GM21737 (cell line): ENCODE results near the gene ARHGAP9.
"Not testable (repeated sequence)": the region's sequence is repeated elsewhere in the genome, so short reads cannot be mapped to it uniquely, and the experiment has no call there.

Experiments
- ATAC-seq: cut with Tn5 transposase; IDR thresholded peaks from one replicate; pipeline ENCODE4 v1.9.1; 2021; ENCODE audit warnings: mild to moderate bottlenecking, moderate library complexity; ENCODE audit not compliant: unreplicated experiment

Gene ARHGAP9

GRCh38 chr12:57459750-57460467, 19.8 kb downstream of the ARHGAP9 start, which contains the start of gene GLI1:
Gene GLI1 (plus strand): TSS chr12:57459785. CDS start chr12:57463692, 3,907 bp downstream.
- no peak for ATAC-seq

- peak; percentile 42 for ATAC-seq
Measured at GRCh38 chr12:57459055-57459749, 20.5 kb downstream of the ARHGAP9 start.

GRCh38 chr12:57458665-57459054, 21.0 kb downstream of the ARHGAP9 start:
- ATAC-seq = no peak

- ATAC-seq = no peak
Measured at GRCh38 chr12:57456737-57457490, 22.8 kb downstream of the ARHGAP9 start.

GRCh38 chr12:57456145-57456700, 23.4 kb downstream of the ARHGAP9 start:
- ATAC-seq = no peak

GRCh38 chr12:57455374-57456144, 24.1 kb downstream of the ARHGAP9 start:
- ATAC-seq = no peak

- no peak for ATAC-seq
Measured at GRCh38 chr12:57454566-57455373, 24.9 kb downstream of the ARHGAP9 start, which contains the start of gene INHBE. Gene INHBE (plus strand): TSS chr12:57455307. CDS start chr12:57455537, 230 bp downstream.

- ATAC-seq = no peak
Measured at GRCh38 chr12:57454213-57454565, 25.5 kb downstream of the ARHGAP9 start.

GRCh38 chr12:57452937-57453509, 26.6 kb downstream of the ARHGAP9 start:
- no peak for ATAC-seq

GRCh38 chr12:57452181-57452936, 27.3 kb downstream of the ARHGAP9 start:
- no peak for ATAC-seq

- ATAC-seq = no peak
Measured at GRCh38 chr12:57451233-57451778, 28.4 kb downstream of the ARHGAP9 start.

- ATAC-seq = no peak
Measured at GRCh38 chr12:57450057-57450456, 29.6 kb downstream of the ARHGAP9 start.

- no peak for ATAC-seq
Measured at GRCh38 chr12:57449375-57449774, 30.3 kb downstream of the ARHGAP9 start.

- ATAC-seq = no peak
Measured at GRCh38 chr12:57448669-57449068, 31.0 kb downstream of the ARHGAP9 start.

- ATAC-seq = no peak
Measured at GRCh38 chr12:57446292-57446960, 33.2 kb downstream of the ARHGAP9 start.

- no peak for ATAC-seq
Measured at GRCh38 chr12:57444744-57445143, 34.9 kb downstream of the ARHGAP9 start.

- not testable (repeated sequence) for ATAC-seq
Measured at GRCh38 chr12:57444337-57444736, 35.3 kb downstream of the ARHGAP9 start.
